ENCODE data around the gene C22orf23.
"Not testable (repeated sequence)": the region's sequence is repeated elsewhere in the genome, so short reads cannot be mapped to it uniquely, and the experiment has no call there.

Gene C22orf23

DNA sequence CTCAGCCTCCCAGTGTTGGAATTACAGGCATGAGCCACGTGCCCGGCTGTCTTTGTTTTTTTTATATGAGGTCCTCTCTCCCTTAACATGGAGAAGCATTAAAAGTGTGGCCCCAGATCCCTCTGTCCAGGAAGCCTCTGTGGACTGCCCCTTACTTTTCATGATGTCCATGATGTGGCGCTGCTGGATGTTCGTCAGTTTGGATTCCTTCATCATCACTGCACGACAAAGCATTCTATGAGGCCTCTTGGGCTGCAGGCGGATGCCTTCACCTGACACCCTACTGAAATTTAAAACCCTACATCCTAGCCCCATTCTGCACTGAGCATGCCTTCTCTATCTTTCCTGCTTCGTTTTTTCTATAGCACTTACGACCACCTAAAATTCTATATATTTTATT, 2.1 kb downstream of the C22orf23 start:
- DNase-seq: no peak

DNA sequence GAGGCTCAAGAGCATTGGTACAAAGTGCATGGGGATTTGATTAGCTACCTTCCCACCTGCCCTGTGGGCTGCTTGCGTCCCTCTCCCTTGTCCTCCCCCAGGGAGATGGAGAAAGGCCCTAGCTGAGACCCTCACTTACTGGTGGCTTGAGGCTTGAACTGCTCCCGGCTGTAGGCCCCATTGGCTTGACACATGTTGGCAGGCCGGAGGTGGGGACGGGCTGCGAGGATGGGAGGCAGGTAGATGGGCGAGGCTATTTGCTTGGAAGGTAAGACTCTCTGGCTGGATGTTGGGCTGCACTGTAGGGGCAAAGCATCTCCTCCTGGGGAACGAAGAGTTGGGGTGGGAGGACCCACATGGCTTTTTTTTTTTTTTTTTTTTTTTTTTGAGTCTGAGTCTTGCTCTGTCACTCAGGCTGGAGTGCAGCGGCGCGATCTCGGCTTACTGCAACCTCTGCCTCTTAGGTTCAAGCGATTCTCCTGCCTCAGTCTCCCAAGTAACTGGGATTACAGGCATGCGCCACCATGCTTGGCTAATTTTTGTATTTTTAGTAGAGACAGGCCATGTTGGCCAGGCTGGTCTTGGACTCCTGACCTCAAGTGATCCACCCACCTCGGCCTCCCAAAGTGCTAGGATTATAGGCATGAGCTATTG, 6.1 kb downstream of the C22orf23 start:
- DNase-seq: not testable (repeated sequence)

DNA sequence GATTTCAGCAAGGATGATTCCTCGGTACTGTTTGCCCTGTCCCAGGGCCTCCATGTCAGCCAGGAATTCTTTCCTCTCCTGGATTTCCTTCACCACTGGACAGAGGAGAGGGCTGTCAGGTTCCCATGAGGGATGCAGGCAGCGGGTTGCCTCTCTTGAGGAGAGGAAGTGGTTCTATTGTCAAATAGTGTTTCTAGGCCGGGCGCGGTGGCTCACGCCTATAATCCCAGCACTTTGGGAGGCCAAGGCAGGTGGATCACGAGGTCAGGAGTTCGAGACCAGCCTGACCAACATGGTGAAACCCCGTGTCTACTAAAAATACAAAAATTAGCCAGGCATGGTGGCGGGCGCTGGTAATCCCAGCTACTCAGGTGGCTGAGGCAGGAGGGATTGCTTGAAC, 9.0 kb downstream of the C22orf23 start:
- not testable (repeated sequence) for DNase-seq

DNA sequence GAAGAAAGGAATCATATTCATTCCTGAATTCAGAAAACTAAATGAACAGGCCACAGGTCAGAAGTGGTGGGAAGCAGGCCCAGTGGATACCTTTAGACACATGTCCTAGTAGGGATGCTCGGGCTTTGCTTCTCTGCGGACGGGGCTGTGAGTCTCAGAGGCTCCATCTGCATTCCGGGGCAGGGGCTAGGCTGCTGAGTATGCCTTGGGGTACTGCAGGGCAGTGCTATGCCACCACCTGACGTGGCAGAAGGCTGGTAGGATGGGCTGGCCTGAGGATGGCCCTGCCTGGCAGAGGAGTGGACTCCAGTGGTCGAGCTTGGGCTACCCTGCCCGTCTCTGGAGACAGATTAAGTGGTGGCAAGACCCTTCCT, 9.6 kb downstream of the C22orf23 start:
- no peak for DNase-seq

DNA sequence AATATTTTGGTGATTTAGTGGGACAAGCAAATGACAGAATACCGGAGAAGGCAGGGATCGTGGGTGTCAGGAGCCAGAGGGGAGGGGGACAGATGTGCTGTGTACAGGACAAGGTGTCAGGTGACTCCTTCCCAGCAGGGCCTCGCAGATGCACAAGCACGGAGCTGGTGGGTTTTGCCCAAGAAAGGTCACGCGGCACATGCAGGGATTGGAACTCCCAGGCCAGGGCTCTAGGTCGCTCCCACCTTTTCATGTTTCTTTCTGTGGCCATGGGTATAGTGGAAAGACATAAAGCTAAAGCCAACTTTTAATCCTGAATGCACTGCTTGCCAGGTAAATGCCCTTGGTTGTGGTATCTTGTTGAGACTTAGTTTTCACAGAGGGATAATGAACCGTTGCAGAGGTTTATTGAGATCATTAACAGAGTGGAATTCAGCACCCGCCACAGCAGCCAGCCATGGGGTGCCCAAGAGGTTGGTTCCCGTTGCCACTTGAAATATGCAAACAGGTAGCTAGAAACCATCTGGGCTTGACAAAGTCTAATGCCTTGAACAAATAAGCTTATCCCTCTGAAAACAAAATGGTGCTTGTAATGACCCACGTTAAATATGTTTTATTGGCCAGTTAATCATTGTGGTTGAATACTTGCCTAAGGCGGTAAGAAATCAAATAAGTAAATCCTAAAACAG, 10.1 kb downstream of the C22orf23 start:
- peak; percentile 52 for DNase-seq

DNA sequence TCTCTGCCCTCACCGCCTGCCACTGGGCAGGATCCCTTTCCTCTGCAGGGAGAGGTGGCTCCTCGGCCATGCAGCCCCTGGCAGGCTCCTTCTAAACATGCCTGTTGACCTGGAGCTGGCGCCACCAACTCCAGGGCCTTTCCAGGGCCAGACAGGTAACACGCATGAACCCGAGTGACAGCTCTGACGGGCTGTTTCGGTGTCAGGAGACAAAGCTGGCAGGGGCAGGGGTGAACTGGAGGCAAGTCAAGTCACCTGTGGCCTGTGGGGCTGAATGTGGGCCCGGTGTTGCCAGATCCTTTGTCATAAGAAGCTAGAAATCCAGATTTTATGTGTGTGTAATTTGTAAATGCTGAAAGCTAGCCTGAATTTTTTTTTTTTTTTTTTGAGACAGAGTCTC, 11.3 kb downstream of the C22orf23 start:
- DNase-seq: no peak

DNA sequence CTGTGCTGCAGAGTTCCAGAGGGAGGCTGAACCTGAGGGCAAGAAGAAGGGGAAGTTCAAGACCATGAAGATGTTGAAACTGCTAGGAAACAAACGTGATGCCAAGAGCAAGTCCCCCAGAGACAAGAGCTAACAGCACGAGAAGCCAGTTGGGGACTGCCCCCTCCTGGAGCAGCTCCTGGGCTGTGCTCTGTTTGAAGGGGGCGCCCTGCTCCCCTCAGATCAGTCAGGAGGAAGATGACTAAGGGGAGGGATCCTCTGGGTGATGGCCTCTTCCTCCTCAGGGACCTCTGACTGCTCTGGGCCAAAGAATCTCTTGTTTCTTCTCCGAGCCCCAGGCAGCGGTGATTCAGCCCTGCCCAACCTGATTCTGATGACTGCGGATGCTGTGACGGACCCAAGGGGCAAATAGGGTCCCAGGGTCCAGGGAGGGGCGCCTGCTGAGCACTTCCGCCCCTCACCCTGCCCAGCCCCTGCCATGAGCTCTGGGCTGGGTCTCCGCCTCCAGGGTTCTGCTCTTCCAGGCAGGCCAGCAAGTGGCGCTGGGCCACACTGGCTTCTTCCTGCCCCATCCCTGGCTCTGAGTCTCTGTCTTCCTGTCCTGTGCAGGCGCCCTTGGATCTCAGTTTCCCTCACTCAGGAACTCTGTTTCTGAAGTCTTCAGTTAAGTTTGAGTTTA, 12.6 kb downstream of the C22orf23 start:
- no peak for DNase-seq

DNA sequence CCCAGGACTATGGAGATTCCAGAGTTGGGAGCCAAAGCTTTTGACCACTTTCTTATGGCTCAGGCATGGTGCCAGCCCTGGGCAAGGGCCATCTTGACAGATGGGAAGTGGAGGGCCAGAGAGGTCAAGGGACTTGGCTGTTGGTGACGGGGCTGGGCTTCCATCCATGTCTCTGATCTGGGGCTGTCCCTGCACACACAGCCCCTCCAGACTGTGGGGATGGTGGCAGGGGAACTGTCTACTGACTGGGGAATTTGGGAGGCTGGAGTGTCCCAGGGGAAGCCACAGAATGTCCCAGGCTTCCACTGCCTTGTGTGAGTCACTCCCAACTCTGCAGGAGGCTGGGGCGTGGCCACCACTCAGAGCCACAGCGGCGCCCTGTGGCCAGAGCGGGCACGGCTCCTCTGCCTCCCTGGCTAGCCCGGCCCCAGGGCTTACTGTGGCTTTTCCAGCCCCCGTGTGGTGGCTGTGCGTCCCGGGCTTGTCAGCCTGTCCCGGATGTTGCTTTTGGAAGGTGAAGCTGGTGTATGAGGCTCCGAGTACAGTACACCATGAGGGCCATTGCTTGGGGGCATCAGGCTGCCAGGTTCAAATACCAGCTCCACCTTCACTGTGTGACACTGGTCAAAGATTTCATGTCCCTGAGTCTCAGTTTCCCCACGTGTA, 19.6 kb downstream of the C22orf23 start:
- DNase-seq: no peak

DNA sequence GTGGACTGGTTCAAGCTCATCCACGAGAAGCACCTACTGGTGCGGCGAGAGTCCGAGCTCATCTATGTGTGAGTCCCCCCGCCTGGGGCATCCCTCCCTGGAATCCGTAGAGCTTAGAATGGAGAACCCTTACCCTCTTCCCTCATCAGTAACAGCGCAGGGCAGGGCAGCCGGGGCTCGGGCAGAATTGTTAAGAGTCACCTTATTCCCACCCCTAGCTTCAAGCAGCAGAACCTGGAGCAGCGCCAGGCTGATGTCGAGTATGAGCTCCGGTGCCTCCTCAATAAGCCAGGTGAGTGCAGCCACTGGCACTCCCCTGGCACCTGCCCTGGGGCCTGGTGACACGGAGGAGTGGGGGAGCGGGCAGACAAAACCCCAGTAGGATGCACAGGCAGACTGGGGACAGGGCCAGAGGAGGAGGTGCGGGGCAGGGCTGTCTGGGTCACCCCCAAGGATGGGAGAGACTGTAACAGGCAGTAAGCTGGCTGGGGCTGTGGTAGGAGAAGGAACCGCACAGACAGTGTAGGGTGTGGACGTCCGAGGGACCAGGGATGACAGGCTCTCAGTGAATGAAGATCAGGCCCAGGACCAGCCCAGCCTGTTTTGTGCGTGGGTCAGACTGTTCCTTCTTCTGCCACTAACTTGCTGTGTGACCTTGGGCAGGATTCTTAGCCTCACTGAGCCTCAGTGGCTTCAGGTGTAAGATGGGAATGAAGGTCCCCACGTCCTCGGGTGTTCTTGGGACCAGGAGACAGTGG, 20.4 kb downstream of the C22orf23 start:
- peak; percentile 73 for DNase-seq

DNA sequence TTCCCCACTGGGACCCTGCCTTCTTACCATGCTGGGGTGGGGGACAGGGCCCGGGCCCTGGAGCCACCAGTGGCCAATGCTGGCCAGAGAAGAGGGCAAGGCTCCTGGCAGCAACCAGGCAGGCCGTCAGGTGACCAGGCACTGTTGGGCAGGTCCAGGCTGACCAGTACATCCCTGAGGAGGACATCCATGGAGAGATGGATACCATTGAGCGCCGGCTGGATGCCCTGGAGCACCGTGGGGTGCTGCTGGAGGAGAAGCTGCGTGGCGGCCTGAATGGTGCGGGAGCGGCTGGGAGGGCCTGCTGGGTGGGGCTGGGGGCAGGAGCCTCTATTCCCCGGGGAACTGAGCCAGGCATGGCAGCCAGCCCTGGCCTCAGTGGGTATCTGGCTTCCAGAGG, 21.0 kb downstream of the C22orf23 start:
- DNase-seq: no peak

DNA sequence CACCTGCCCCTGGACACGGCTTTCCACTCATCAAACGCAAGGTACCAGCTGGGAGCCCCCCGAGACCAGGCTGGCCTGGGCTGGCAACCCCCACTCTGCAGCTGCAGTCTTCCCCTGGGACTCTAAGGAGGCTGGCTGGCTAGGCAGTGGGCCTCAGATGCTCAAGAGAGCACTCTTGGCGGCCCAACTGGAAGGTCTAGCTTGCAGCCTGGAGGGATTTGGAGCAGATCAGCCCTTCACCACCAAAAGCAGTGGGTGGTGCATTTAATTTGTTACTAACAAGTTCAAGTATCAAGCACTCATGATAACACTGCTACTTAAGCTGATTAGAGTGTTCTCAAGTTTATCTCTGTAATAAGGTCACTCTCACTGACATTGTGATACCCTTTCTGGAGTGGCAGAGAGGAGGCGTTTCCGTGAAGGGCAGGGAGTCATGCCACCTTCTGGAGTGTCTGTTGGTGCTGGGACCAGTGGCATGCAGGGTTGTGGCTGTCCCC, 21.5 kb downstream of the C22orf23 start:
- peak; percentile 84 for DNase-seq

DNA sequence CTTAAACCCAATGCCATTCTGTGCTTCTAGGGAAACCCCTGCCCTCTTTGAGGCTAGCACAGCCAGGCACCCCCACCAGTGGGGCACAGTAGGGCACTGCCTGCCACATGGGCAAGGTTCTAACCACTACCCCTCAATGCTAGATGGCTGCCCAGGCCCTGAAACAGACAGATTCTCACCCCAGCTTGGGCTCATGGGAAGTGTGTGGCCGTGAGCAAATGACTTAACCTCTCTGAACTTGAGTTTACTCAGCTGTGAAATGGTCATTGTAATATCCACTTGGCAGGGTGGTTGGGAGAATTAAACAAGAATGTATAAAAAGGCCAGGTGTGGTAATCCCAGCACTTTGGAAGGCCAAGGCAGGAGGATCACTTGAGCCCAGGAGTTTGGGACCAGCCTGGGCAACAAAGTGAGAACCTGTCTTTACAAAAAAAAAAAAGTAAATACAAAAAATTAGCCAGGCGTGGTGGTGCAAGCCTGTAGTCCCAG, 22.4 kb downstream of the C22orf23 start:
- no peak for DNase-seq

DNA sequence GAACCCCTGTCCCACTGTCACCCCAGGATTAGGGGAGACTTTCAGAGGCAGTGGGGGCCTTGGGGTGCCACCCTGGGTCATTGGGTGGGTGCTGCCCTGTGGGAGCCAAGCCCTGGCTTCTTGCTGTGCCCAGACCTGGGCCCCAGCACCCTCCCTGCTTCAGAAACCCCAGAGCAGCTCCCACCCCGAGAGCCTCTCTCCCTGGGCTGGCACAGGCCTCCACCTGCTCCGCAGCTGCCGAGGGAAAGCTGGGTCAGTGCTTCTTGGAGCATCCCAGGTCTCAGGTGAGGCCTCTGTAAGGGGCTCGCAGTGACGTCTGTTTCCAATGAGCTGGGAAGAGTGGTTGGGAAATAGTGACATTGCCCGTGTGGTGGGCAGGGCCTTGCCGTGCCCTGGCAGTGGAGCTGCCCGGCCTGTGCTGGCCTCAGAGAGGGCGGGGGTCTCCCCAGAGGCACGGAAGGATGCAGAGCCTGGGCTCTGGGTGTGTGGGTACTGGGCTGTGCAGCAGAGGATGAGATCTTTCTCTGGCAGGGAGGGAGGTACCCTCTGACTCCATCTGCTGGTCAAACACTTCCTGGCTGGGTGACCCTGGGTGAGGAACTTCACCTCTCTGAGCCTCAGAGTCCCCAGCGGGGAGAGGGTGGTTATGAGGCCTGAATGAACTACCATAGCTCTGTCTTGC, 23.0 kb downstream of the C22orf23 start:
- DNase-seq: no peak

DNA sequence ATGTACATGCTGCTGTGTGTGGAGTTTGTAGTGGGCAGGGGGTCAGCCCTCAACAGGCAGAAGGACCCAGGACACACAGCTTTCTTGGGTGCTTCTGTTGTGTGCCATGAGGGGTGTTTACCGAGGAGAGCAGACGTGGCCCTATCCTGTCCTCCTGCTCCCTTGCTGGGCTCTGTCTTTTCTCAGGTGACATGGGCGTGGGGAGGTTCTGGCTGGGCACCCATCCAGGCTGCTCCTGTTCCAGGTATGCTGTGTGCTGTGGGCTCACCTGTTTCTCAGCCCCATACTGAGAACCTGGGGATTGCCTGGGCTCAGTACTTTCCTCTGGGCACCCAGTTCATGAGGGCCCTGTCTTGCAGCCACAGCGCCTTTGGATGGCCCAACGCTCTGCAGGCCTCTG, 24.0 kb downstream of the C22orf23 start:
- DNase-seq: no peak

DNA sequence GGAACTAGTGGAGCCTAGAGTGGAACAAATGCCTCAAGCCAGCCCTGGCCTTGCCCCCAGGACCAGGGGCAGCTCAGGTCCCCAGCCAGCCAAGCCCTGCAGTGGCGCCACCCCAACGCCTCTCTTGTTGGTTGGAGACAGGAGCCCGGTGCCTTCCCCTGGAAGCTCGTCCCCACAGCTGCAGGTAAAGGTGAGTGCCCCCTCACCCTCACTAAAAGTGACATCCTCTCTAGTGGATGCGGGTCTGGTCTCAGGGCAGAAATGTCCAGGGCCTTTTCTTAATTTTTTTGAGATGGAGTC, 25.8 kb downstream of the C22orf23 start:
- DNase-seq: no peak

DNA sequence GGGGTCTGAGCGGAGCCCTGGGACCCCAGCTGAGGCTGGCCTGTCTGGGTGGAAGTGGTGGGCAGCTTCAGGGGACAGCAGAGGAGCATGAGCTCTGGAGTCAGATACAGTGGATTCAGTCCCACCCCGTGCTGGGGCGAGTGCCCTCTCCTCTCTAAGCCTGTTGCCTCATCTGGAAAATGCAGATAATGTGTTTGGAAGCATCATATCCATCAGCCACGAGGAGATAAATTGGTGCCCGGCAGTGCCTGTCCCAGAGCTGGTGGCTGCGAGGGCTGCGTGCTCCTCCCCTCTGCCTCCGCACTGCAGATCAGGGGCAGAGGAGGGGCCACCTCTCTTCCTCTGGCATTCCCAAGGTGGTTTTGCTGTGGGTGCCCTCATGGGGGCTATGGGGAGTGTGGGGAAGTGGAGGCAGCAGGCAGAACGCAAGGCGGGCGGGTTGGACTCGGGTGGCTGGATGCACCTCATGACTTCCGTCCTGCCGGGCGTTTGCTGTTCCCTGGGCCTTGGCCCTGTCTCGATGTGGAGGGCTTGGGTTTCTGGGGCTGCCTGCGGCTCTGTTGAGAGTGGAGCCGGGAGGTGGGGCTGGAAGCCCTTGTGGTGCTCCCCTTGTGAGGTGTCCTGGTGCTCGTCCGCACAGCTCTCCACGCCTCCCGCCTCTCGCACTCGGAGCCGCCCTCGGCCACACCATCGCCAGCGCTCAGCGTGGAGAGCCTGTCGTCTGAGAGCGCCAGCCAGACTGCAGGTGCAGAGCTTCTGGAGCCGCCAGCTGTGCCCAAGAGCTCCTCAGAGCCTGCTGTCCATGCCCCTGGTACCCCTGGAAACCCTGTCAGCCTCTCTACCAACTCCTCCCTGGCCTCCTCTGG, 26.4 kb downstream of the C22orf23 start:
- no peak for DNase-seq

DNA sequence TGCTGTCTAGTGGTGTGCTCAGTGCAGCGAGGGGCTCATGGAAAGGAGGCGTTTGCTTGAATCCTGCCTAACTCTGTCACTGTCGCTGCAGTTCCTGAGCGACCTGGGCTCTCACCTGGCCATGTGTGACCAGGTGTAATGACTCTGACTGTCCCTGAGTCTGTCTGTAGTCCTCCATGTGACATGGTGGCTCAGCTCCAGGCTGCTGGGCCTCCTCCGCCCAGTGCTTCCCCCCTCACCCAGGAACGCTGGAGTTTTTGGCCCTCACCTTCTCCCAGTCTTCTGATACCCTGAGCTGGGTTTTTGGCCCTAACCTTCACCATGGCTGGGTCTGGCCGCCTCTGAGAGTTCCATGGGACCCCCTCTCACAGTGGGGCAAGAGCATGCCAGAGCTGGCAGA, 27.0 kb downstream of the C22orf23 start:
- no peak for DNase-seq

DNA sequence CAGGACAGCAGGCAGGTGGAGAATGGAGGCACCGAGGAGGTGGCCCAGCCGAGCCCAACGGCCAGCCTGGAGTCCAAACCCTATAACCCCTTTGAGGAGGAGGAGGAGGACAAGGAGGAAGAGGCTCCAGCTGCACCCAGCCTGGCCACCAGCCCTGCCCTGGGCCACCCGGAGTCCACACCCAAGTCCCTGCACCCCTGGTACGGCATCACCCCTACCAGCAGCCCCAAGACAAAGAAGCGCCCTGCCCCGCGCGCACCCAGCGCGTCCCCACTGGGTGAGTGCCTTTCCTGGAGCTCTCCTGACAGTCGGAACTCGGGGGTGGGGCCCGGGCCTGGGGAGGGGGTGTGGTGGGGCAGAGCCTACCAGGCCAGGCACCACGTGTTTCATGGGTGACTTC, 27.6 kb downstream of the C22orf23 start:
- DNase-seq: no peak

DNA sequence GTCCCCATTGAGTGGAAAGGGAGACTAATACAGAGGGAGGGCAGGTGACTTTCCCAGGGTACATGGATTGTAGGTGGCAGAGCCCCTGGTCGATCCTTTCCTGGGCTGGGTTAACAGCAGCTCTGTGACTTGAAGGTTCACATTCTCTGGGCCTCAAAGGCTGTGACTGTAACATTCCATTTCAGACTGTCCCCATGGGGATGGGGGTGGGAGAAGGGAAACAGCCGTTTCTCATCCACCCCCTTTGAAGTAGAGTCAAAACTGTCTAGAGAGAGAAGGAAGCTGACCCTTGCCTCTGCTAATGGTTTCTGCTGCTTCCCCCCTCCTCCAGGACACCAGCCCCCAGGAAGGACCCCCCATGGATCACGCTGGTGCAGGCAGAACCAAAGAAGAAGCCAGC, 28.1 kb downstream of the C22orf23 start:
- DNase-seq: no peak

DNA sequence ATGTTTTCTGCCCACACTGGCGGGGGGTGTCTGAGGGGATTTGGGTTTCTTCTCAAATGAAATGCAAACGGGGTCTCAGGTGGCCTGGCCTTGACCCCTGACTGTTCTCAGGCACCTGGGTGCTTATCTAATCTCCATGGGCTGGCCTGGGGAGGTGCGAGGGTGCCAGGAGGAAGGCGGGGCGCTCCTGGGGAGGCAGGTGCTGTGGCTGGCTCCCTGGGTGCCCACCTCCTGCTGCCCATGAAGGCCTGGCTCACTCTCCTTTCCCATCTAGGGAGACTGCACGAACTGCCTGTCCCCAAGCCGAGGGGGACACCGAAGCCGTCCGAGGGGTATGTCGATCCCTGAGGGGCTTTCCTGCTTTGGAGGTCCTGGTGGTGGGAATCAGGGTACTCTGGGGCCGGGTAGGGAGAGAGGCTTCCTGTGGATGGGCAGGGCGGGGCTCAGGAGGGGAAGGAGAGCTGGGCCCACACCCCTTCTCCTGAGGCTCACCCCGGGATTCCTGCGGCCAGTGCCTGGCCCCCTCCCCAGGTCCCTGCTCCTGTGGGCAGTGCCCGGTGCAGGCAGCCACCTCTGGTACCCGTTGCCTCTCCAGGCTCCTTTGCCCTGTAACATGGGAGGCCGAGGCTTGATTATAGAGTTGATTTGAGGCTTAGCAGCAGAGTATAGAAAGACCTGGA, 28.9 kb downstream of the C22orf23 start:
- no peak for DNase-seq

DNA sequence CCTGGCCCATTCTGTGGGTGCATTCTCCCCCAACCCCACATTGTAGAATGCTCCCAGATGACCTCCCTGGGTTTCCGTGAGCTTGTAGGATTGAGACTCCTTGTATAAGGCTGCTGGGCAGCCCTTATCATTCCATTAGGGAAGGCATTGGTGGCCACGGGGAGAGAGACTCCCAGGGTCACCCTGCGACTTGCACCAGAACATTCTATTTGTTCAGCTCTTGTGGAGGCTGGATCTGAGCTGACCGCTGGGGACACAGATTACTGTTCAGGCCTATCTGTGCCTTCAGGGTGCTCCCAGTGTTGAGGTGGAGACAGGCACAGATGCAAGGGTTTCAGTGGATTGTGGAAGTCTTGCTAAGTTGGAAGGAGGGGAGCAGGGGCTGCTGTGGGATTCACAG, 29.5 kb downstream of the C22orf23 start:
- no peak for DNase-seq

Data from DMS79 (cell line).